Fibroblast of lung (primary cell): Measurements from ENCODE around the gene GALNT2. TPM values are rescaled to one million over a fixed set of nuclear protein-coding genes. Genes with fewer than 3 reads are reported as not detected.

ENCODE experiments used
- DNase-seq, 2 donors: peaks; one replicate each; pipeline versions ENCODE4 v3.0.0 to v3.0.0-alpha.2; 2010; ENCODE audit warnings: low read depth in 2 of 2
- H2AFZ ChIP-seq: 2 replicates; pipeline ENCODE4 v1.5.1; 2012; ENCODE audit warnings: low read length, control low read depth, inconsistent platforms
- H3K27ac ChIP-seq: 2 replicates; pipeline ENCODE4 v1.5.1; 2011; ENCODE audit warnings: low read length, control low read depth; ENCODE audit not compliant: insufficient read depth
- H3K27me3 ChIP-seq: 2 replicates; pipeline ENCODE4 v1.5.1; 2011; ENCODE audit warnings: mild to moderate bottlenecking, low read length; ENCODE audit not compliant: control insufficient read depth, insufficient read depth
- H3K36me3 ChIP-seq: 2 replicates; pipeline ENCODE4 v1.5.1; 2011; ENCODE audit warnings: low read length; ENCODE audit not compliant: control insufficient read depth, insufficient read depth
- H3K4me1 ChIP-seq: 2 replicates; pipeline ENCODE4 v1.5.1; 2011; ENCODE audit warnings: low read length; ENCODE audit not compliant: control insufficient read depth, insufficient read depth; ENCODE audit errors: extremely low read depth
- H3K4me2 ChIP-seq: 2 replicates; pipeline ENCODE4 v1.5.1; 2011; ENCODE audit warnings: low read length, control low read depth; ENCODE audit not compliant: insufficient read depth; ENCODE audit errors: extremely low read depth
- H3K4me3 ChIP-seq, 4 experiments: fragments of 200-600 bp in 1 of 4; sonication (generic) in 1 of 4; replicated peaks in 1 of 4; 2 replicates each; pipeline ENCODE4 v1.5.1; 2011 to 2016; ENCODE audit warnings: low read length in 4 of 4, low read depth in 3 of 4, mild to moderate bottlenecking in 3 of 4, control low read depth in 2 of 4, inconsistent platforms in 1 of 4, mixed read lengths in 1 of 4; ENCODE audit not compliant: insufficient read depth in 1 of 4; ENCODE audit errors: control extremely low read depth in 1 of 4
- H3K79me2 ChIP-seq: 2 replicates; pipeline ENCODE4 v1.5.1; 2012; ENCODE audit warnings: mild to moderate bottlenecking, low read length, inconsistent platforms; ENCODE audit not compliant: control insufficient read depth, insufficient read depth
- H3K9ac ChIP-seq: 2 replicates; pipeline ENCODE4 v1.5.1; 2011; ENCODE audit warnings: mild to moderate bottlenecking, low read length, control low read depth; ENCODE audit not compliant: insufficient read depth
- H3K9me3 ChIP-seq: 2 replicates; pipeline ENCODE4 v1.5.1; 2012; ENCODE audit warnings: low read depth, low read length; ENCODE audit not compliant: control insufficient read depth, insufficient read depth
- H4K20me1 ChIP-seq: 2 replicates; pipeline ENCODE4 v1.5.1; 2011; ENCODE audit warnings: low read length; ENCODE audit not compliant: control insufficient read depth, insufficient read depth; ENCODE audit errors: extremely low read depth
- EZH2 ChIP-seq: IDR thresholded peaks from 2 replicates; pipeline ENCODE4 v1.5.1; 2012; ENCODE audit warnings: low read length, control low read depth, mild to moderate bottlenecking; ENCODE audit errors: missing control alignments
- polyA plus RNA-seq, 2 donors: library from polyadenylated mRNA; depleted of rRNA in 1 of 2; stranded (reverse) in 1 of 2; unstranded in 1 of 2; fragments of >200 nt; gene quantifications; 2 replicates each; pipeline ENCODE4 v1.2.1, GENCODE V29; 2011 to 2012; ENCODE audit warnings: missing spikeins in 1 of 2
- total RNA-seq: library from RNA; depleted of rRNA; stranded (reverse); fragments of >200 nt; gene quantifications from 2 replicates; pipeline ENCODE4 v1.2.1, GENCODE V29; 2014
- TF ChIP-seq, protein P1 (sequence below), 2 donors: IDR thresholded peaks in 1 of 2; conservative IDR thresholded peaks in 1 of 2; 1 replicate in 1 of 2; 2 replicates in 1 of 2; pipeline ENCODE4 v1.5.1; 2011 to 2012; ENCODE audit warnings: low read length in 2 of 2, control low read depth in 1 of 2, inconsistent platforms in 1 of 2, low read depth in 1 of 2, mild to moderate bottlenecking in 1 of 2

GALNT2 gene
- total and polyA plus RNA-seq, 2 donors (not counting 1 experiment from before 2014, with no cell fraction given) = 106 to 115 TPM

DNA sequence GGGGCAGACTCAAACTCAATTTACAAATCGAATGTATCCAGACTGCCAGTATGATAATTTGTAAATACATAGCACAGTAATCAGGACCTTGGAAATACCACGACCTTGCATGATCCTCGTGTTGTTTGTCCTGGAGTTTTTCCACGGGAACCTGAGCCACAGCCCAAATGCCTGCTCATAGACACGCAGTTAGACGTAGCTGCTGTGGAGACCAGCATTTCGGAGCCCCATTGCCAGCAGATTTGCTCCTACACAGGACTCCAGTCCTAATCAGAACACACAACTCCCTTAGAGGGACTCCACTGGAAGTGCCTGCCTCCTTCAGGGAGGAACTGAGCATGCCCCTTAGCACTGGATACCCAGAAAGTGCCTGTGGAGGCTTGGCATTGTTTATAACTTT is 163.2 kb downstream of the GALNT2 start:
- TF ChIP-seq, protein P1, sequence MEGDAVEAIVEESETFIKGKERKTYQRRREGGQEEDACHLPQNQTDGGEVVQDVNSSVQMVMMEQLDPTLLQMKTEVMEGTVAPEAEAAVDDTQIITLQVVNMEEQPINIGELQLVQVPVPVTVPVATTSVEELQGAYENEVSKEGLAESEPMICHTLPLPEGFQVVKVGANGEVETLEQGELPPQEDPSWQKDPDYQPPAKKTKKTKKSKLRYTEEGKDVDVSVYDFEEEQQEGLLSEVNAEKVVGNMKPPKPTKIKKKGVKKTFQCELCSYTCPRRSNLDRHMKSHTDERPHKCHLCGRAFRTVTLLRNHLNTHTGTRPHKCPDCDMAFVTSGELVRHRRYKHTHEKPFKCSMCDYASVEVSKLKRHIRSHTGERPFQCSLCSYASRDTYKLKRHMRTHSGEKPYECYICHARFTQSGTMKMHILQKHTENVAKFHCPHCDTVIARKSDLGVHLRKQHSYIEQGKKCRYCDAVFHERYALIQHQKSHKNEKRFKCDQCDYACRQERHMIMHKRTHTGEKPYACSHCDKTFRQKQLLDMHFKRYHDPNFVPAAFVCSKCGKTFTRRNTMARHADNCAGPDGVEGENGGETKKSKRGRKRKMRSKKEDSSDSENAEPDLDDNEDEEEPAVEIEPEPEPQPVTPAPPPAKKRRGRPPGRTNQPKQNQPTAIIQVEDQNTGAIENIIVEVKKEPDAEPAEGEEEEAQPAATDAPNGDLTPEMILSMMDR (conservative IDR thresholded peaks at IDR 0.05 in 1 of 2, IDR thresholded peaks at IDR 0.05 in 1 of 2; ENCODE audit: low read depth in 1 of 2, low read length in 2 of 2) = no peak
- TF ChIP-seq EZH2 = no peak
- Histone ChIP-seq H3K4me3 (no peak overlapping the region), H3K9me3 (no peaks in the 10 kb centered on the region), H2AFZ (no peak overlapping the region), H3K9ac (no peak overlapping the region), H3K36me3 (no peaks in the 10 kb centered on the region), H3K27me3 (no peaks in the 10 kb centered on the region), H3K4me1 (no peaks in the 10 kb centered on the region), H3K27ac (no peak overlapping the region), H3K79me2 (peaks cover under 1% of the 10 kb centered on the region), H4K20me1 (no peaks in the 10 kb centered on the region), H3K4me2 (no peak overlapping the region)
- no peak for DNase-seq

DNA sequence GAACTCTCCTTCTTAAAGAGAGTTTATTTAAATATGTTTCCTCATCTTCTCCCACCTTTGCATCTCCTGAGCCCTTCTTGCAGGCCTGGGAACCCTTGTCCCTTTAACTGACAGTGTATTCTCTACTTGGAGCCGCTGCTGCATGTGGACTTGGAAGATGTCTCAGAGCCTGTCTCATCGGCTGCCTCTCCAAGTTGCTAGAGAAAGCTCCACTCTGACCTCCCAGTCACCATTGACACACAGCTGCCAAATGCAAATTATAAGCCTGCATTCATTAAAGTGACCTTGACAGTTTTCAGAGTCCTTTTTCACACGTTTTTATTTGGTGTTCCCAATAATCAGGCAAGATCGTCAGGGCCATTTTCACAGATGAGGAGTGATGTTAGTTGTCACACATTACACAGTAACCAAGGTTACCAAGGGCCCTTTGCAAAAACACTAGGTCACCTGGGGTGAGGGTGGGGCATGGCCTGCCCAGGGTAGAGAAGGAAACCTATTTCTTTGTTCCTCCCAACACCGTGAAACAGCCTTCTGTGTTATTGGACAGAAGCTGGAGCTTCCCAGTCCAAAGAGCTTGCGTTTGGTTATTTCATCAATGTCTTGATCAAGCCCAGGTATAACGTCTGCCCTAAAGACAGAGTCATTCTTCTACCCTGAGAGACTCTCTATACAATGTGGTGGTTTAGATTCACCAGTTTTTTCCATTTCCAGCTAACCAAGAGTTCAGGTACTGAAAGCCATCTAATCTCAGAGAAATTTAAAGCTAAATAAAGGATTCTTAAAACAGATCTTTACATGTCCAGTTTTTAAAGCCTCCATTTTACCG is 164.1 kb downstream of the GALNT2 start:
- Histone ChIP-seq H3K9ac (no peak overlapping the region), H2AFZ (no peak overlapping the region), H3K4me1 (no peaks in the 10 kb centered on the region), H3K27ac (no peak overlapping the region), H3K4me3 (no peak overlapping the region), H3K9me3 (no peaks in the 10 kb centered on the region), H3K36me3 (no peaks in the 10 kb centered on the region), H3K4me2 (no peak overlapping the region), H4K20me1 (no peaks in the 10 kb centered on the region), H3K79me2 (no peaks in the 10 kb centered on the region), H3K27me3 (no peaks in the 10 kb centered on the region)
- TF ChIP-seq EZH2 = no peak
- TF ChIP-seq, protein P1 (conservative IDR thresholded peaks at IDR 0.05 in 1 of 2, IDR thresholded peaks at IDR 0.05 in 1 of 2; ENCODE audit: low read depth in 1 of 2, low read length in 2 of 2) = no peak
- no peak for DNase-seq

DNA sequence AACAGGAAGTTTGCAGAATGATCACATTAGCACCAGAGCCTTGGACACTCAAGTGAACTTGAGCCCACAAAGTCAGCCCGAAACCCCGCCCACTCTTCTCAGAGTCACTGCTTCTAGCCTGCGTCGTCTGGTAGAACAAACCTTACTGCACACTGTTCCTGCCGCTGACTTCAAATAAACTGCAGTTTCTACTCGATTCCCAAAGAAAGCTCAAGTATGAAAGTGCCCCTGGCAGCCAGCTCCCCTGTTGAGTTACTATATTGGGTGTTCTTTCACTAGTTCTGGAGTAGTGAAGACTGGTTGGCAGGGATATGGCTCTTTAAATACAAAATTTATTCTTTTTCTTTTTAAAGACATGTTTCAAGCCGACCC is 164.7 kb downstream of the GALNT2 start:
- no peaks in the 10 kb centered on the region for H3K4me1 ChIP-seq
- DNase-seq = peak; percentile 68 to 76
- no peaks in the 10 kb centered on the region for H3K27me3 ChIP-seq
- peak overlapping the region; percentile 51 for H3K4me2 ChIP-seq
- no peaks in the 10 kb centered on the region for H3K36me3 ChIP-seq
- H2AFZ ChIP-seq = no peak overlapping the region
- no peak overlapping the region for H3K9ac ChIP-seq
- TF ChIP-seq, protein P1 (conservative IDR thresholded peaks at IDR 0.05 in 1 of 2, IDR thresholded peaks at IDR 0.05 in 1 of 2; ENCODE audit: low read depth in 1 of 2, low read length in 2 of 2) = no peak
- TF ChIP-seq EZH2 = no peak
- H3K4me3 ChIP-seq = peak overlapping the region in 2 of 4 experiments; percentile 3 to 27
- H4K20me1 ChIP-seq = no peaks in the 10 kb centered on the region
- H3K9me3 ChIP-seq = no peaks in the 10 kb centered on the region
- H3K27ac ChIP-seq = peak overlapping the region; percentile 5
- no peaks in the 10 kb centered on the region for H3K79me2 ChIP-seq
